GM18873 (cell line): ENCODE results near the gene SYTL3.

Source experiments
- ATAC-seq: cut with Tn5 transposase; IDR thresholded peaks from one replicate; pipeline ENCODE4 v1.9.1; 2021; ENCODE audit warnings: mild to moderate bottlenecking, moderate library complexity, moderate number of reproducible peaks; ENCODE audit not compliant: unreplicated experiment, low FRiP score

Gene SYTL3

GRCh38 chr6:158769234-158769770 lies 119.4 kb downstream of the SYTL3 start:
- no peak for ATAC-seq

- no peak for ATAC-seq
These were observed 120.0 kb downstream of the SYTL3 start for GRCh38 chr6:158769771-158770432.

DNA sequence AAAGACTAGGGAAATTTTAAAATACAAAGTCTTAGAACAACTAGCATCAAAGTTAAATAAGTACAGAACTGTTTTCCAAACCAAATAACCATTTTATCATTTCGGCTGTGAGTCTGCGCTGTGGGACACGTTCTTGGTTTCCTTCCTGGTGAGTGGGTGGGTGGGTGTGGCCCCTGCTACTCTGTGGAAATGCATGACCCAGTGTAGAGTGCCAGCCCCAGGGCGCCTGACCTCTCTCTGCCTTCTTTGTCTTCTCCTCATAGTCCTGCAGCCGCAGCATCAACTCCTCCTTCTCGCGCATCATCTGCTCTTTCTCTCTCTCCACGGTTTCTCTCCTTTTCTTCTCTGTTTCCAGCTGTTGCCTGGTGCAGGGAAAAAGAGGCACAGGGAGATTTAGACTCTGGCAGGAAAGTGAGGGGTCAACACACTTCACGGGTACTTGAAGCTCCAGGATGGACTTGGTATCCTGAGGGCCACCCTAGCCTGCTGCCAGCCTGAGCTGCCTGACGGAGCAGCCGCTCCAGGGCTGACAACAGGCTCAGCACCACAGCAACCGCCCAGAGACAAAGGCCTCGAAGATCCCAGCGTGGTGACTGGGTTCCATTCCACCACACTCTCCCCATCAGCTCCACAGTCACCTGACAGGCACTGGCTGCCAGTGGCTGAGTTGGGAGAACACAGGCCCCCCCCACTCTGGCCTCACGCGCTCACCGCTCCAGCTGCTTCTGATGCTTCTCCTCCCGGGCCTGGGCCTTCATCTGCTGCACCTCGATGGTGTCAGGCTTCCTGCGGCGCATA lies 120.9 kb downstream of the SYTL3 start:
- no peak for ATAC-seq

DNA sequence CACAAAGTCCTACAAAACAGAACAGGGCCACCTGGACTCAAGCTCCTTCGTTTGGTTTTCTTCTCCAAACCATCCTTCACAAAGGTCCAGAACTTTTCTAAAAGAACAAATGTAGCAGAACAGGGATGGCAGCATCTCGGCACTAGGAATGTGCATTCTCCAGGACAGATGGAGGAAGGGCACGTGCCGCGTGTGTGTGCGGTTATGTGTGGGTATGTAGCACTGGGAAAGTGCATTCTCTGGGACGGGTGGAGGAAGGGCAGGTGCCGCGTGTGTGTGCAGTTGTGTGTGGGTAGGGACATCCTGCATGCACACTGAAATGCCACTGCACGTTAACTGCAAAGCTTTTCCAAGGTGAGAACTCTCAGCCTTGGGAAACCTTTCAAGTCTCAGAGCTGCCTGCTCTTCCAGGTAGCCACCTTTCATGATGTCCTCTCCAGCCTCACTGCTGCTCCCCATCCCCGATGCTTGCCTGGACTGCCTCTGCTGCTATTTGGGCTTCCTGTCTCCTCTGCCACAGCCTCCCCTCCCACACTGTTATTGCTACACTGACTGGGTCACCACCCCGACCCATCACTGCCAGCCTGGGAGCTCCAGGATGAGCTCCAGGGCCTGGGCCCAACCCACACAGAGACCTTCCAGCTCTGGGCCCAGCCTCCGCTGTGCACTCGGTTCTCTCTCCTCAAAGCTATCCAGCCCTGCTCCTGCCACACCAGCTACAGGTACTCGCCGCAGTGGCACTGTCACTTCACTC lies 121.7 kb downstream of the SYTL3 start:
- ATAC-seq, result no peak

GRCh38 chr6:158772172-158772571 lies 122.3 kb downstream of the SYTL3 start:
- no peak for ATAC-seq

GRCh38 chr6:158772851-158773371 lies 123.1 kb downstream of the SYTL3 start:
- ATAC-seq, result no peak

DNA sequence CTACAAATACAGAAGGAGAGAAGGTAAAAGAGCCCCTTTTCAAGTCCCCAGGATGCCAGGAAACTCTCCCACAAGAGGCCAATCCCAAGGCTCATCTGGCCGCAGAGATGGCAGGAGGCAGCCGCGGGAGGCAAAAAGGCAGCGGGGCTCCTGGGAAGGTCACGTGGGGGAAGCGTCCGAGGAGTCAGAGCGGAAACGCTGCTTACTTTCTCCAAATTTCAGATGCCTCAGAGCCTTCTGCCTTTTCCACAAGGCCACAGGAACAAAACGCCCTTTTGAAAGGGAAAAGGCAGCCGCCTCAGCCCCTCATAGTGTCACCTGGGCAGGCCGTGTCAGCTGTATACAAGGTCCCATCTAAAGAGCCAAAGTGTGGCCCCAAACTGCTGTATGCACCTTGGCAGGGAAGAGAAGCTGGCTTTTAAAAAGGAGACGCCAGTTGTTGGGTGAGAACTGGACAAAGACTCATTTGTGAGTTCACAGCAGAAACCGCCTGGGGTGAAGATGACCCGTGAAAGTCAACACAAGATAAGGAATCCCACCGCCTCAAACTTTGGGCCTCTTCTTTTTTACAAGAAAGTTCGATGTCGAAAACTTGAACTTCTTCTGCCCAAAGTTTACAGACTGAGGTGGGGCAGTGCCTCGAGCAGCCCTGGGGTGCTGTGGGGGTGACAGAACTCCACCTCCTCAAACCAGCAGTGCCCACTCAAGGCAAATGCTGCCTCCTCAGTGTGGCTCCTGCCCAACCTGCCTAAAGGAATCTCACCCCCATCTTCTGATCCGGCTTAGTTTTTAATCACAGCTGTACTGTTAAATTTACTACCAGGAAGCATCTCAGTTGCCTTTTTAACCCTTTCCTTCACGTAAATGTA lies 124.0 kb downstream of the SYTL3 start:
- ATAC-seq, result no peak

DNA sequence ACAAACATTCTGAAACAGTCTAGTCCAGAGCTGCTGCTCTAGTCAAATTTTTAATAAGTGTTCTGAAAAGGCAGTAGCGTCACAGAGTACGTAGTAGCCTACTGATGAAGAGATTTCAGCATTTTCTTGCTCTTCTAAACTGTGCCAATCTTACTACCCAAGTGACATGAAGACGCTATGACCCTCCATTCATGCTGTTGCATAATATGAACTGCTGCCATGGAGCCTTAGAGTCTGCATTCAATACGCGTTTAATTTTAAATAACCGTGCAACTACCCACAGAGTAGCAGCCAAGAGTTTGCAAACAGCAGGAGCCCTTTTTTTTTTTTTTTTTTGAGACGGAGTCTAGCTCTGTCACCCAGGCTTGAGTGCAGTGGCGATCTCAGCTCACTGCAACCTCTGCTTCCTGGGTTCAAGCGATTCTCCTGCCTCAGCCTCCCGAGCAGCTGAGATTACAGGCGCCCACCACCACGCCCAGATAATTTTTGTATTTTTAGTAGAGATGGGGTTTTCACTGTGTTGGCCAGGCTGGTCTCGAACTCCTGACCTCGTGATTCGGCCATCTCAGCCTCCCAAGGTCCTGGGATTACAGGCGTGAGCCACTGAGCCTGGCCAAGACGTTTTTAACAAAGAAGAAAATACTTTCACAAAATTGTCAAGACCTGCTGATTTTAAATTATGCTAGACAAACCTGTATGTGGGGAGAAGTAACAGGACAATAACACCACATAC lies 125.0 kb downstream of the SYTL3 start:
- no peak for ATAC-seq

GRCh38 chr6:158775832-158776231 lies 126.0 kb downstream of the SYTL3 start:
- ATAC-seq, result no peak

DNA sequence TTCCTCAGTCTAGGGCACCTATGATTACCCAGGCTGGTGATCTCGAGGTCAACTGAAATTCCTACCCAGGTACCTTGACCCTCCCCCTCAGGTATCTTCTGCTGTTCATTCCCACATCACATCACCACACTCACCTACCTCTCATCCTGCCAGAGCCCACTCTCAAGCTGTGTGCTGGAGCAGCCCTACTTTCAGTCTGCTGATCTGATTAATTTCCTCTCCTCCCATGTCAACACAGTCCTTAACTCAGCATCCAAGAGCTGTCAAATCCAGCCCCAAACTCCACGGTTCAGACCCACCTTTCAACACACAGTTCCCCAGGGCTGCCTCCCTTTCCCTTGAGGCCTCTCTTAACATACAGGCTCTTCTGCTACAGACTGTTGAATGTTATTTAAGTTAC lies 126.9 kb downstream of the SYTL3 start:
- ATAC-seq, result no peak

DNA sequence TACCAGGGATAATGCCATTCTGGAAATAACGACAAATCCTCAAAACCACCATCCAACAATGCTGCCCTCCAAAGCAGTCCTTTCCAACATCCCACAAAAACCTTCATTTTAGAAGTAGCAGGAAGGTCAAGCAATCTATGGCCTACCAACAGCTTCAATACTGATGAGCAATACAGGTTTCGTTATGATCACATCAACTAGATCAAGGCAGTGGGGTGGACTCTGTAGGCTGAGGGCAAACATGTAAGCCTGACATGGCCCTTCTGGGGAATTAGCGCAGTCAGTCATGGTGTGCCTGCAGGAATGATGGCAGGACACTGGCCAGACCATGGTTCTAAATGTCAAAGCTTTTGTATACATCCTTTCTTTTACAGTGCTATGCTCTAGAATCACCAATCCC lies 127.7 kb downstream of the SYTL3 start:
- no peak for ATAC-seq

GRCh38 chr6:158778005-158778527 lies 128.2 kb downstream of the SYTL3 start:
- ATAC-seq, result no peak

GRCh38 chr6:158780246-158780884 lies 130.5 kb downstream of the SYTL3 start:
- no peak for ATAC-seq

- no peak for ATAC-seq
These were observed 131.3 kb downstream of the SYTL3 start for GRCh38 chr6:158780988-158781691.

- no peak for ATAC-seq
These were observed 132.0 kb downstream of the SYTL3 start for GRCh38 chr6:158781692-158782373.

GRCh38 chr6:158782432-158783166 lies 132.7 kb downstream of the SYTL3 start:
- no peak for ATAC-seq

DNA sequence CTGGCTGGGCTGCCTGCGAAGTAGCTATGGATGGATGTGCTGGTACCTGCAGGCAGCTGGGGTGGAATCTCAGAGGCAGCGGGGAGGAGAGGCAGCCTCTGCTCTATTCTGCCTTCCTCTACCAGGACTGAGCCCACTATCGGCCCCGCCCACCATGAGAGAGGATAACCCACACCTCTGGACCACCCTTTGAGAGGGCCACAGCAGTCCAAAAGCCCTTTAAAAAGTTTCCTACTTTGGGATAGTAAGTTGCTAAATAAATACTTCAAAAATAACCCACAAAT lies 133.3 kb downstream of the SYTL3 start:
- no peak for ATAC-seq
